Measurements from ENCODE around the gene TNFAIP6.
"Not testable (repeated sequence)": the region's sequence is repeated elsewhere in the genome, so short reads cannot be mapped to it uniquely, and the experiment has no call there.

Gene TNFAIP6

DNA sequence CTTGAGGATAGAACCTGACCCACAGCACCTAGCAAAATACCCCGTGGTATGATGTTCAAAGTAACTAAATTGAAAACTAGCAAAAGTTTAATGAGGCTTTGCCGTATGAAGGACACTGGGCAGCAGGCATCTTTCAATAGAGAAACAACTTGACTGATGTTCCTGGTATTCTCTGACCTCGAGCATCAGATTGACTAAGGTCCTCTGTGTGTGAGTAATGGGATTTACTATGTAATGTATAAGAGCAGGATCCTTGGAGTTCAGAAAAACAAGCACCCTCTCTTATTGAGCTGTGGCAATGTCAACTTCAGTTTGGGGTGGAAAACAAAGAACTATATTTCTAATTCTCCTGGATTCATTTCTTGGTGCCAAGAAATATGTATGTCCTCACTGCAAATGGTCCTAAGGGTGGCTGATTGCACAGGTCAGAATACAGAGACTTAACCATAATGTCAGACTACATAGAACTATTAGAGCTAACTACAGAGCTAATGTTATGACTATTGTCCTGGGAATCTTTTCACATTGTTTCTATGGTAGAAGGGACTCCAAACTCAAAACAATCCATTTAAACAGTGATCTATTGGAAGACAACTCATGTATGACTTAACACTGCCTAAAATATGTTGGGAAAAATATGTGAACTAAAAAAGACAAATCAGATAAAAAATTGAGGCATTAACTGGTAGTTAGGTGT is 4.4 kb downstream of the TNFAIP6 start:
- DNase-seq: peak; percentile 62

DNA sequence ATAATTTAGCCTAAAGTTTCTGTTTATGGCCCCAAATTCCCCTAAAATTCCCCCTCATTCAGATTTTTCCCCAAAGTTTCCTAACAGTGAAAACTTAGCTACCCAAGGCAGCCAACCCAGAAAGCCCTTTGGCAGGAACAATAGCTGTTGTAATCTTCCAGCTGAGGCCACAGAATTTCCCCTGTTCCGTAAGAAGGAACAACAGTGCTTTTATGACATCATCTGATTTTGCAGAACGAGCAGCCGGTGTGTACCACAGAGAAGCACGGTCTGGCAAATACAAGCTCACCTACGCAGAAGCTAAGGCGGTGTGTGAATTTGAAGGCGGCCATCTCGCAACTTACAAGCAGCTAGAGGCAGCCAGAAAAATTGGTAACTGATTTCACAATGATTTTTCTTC is 6.3 kb downstream of the TNFAIP6 start:
- peak; percentile 96 for DNase-seq

DNA sequence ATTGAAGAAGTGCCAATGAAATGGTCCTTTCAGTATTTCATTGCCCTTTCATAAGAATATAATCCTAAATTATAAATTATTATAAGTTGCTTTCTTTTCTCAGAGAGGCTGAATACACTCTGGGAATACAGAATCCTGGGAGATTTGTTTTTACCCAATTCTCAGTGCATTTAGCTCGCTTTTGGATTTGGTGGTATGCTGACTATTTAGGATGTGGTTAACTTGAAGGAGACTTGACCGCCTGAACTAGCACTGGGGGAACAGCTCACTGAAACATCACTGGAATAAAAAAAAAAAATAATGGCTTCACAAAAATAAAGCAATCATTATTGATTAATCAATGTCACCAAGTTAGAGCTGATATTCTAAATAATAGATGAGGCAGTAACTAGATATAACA is 10.2 kb downstream of the TNFAIP6 start:
- no peak for DNase-seq

DNA sequence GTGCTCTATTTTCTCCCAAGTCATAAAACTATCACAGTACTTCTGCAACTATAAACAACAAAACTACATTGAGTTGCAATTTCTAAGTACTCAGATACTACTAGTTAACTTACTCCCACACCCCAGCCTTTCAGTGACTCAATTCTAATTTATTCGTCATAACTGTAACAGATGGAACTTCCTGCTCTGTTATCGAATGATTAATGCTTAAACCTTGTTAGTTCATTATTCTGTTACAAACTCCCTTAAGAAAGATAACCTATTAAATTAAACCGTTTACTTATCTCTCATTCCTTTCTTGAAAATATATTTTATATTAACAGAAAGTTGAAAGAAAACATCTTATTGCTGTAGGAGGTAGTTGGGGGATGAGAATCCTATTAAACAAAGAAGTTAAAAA is 17.0 kb downstream of the TNFAIP6 start:
- peak; percentile 64 for DNase-seq

DNA sequence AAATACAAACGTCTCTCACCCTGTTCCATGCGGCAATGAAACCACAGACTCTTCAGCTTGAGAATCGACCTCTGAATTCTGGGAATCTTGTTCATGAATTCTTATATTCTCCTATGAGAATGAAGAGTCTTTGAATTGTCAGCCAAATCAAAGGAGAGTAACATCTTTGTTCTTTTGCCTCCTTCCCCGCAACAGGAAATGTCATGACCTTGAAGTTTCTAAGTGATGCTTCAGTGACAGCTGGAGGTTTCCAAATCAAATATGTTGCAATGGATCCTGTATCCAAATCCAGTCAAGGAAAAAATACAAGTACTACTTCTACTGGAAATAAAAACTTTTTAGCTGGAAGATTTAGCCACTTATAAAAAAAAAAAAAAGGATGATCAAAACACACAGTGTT is 21.8 kb downstream of the TNFAIP6 start:
- DNase-seq: no peak

DNA sequence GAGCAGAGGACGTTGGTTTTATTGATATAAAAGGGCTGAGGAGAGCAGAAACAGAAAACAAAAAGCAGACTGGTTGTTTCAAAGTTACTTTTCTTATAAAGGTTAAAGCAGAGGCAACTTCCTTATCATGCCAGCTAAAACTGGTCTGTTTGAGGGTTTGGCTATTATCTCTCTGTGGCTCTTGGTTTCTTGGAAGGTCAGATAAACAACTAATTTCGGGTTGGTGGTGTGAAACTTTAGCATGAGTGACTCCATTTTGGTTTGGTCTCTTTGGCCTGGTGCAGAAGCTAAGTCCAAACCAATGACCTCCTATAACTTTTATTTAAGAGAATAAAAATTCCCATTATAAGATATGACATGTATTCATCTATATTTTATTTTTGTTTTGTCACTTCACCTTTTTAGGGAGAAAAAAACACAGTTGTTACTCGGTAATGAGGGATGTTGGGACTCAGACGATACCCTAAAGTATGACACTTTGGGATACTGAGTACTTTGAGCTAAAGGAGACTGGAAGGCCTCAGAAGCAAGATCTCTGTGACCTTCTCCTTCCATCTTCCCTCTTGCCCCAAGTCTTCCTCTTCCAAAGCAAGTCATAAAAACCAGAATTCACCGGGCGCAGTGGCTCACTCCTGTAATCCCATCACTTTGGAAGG is 23.3 kb downstream of the TNFAIP6 start:
- DNase-seq: no peak

DNA sequence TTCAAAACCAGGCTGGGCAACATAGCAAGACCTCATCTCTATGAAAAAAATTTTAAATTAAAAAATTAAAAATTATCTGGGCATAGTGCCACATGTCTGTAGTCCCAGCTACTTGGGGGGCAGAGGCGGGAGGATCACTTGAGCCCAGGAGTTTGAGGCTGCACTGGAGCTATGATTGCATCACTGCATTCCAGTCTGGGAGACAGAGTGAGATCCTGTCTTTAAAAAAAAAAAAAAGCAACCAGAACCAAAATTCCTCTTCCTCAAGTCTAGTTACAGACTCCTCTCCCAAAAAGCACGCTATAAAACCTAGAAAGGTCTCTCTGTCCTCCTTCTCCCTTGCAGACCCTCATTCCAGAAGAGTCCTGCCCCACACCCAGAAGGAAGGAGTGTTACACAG is 23.9 kb downstream of the TNFAIP6 start:
- no peak for DNase-seq

DNA sequence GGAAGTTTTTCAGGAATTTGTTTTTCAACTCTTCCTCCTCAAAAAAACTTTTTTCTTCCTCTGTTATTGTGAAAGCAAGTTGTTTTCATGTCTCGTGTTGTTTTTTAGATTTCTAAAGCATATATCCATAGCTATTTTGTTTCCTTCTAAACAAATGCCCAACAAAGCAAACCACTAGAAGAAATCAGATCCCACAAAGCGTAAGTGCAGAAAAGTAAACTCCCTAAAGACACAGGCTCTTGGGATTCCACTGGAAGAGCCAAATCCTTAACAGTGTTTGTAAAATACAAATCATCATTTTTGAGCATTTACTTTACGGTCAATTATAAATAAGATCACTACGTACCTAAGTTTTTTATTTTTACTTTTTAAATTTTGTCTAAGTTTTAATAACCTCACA is 30.6 kb downstream of the TNFAIP6 start:
- DNase-seq: no peak

DNA sequence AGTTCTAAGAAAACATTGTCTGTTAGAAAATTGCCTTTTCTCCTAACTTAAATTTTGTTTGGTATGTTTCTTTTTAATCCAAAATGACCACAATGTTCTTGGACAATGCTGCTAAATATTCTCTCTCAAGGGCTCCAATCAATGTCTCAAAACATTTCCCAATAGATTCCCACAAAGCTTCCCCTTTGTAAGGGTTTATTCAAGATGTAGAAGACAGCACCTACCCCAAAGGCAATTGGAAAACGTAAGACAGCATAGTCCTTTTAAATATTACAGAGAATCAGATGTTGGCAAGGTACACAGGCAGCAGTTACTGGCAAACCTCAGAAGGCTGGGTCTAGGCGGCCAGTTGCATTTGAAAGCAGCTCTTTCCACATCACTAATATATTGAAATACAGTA is 34.0 kb downstream of the TNFAIP6 start:
- no peak for DNase-seq

DNA sequence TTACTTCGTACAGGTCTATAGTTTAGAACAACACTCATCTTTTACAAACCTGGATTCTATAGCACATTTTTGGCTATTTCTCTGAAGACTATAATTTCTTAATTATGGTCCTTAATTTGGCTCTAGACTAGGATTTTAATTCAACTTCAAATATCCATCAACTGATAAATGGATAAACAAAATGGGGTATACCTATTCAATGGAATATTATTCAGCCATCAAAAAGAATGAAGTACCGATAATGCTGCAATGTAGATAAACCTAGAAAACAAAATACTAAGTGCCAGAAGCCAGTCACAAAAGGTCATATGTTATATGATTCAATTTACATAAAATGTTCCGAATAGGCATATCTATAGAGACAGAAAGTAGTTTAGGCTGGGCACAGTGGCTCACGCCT is 37.1 kb downstream of the TNFAIP6 start:
- DNase-seq: no peak

DNA sequence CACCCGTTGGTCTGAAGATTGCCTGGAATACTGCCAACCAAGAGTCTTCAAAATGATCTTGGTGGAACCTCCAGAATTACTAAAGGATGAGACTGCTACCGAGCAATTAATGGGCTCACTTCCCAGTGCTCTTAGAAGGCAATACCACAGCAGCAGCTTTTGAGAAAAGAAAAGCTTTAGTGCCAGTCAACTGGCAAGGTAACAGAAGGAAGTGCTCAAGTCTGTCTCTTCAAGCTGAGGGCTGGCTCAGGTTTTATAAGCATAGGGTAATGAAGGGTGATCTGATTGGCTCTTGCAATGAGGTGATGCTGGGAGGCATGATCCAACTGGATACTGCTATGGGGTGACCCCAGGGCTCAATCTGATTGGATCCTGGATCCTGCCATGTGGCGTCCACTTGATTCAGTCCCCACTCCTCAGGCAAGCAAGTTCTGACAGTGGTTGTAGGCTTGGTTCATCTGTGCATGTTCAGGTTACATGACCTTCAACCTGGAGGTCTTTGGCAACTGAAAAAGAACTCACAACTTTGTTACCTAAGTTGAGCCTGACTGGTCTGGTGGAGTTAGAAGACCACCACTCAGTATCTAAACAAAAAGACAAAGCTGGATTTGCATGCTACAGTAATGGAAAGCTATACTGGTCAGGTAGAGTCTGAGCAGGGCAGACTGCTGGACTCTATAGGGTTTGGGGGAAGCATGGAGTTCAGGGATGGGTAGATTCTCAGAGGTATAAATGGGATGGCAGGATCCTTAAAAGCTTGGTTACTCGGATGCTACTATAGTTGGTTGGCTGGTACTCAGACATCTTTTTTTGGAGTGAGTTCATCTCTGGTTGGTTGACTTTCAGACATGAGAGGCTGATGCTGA is 38.4 kb downstream of the TNFAIP6 start:
- no peak for DNase-seq

DNA sequence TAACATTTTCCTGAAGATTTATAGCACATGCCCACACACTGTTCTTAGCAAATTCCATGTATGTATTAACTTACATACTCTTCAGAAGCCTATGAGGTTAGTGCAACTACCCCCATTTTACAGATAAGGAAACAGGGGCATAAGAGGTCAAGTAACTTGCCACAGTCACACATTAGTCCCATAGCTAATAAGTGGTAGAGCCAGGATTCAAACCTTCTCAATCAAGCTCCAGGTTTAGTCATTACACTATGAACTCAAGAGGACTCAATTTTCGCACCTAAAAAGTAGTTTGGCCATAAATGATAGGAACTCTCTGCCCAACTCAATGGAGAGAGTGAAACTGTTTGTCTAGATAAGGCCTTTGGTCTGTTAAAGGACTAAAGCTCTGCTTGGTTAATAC is 42.6 kb downstream of the TNFAIP6 start:
- no peak for DNase-seq

DNA sequence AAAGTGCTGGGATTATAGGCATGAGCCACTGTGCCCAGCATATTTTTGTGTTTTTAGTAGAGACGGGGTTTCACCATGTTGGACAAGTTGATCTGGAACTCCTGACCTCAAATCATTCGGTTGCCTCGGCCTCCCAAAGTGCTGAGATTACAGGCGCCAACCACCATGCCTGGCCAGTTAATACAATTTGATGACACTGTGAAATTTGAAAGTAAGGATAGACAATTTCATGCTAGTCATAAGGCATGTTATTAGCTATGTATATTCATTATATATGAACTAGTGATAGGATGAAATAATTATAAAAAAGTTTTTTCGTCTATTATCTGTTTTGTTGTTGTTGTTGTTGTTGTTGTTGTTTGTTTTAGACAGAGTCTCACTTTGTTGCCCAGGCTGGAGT is 43.8 kb downstream of the TNFAIP6 start:
- no peak for DNase-seq

DNA sequence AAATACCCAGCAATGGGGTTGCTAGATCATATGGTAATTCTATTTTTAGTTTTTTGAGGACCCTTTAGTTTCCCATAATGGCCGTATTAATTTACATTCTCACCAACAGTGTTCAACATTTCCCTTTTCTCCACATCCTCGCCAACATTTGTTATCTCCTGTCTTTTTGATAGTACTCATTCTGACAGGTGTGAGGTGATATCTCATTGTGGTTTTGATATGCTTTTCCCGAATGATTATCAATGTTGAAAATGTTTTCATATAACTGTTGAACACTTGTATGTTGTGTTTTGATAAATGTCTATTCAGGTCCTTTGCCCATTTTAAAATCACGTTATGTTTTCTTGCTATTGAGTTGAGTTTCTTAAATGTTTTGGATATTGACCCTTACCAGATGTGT is 46.5 kb downstream of the TNFAIP6 start:
- no peak for DNase-seq

DNA sequence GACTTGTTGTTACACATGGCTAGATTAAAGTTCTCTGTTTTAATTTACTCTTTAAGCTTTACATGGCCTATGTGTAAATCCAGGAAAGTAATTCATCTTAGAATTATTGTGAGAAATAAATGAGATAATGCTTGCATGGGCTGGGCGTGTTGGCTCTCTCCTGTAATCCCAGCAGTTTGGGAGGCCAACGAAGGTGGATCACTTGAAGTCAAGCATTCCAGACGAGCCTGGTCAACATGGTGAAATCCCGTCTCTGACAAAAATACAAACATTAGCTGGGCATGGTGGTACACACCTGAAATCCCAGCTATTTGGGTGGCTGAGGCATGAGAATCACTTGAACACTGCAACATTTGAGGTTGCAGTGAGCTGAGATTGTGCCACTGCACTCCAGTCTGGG is 48.0 kb downstream of the TNFAIP6 start:
- no peak for DNase-seq

DNA sequence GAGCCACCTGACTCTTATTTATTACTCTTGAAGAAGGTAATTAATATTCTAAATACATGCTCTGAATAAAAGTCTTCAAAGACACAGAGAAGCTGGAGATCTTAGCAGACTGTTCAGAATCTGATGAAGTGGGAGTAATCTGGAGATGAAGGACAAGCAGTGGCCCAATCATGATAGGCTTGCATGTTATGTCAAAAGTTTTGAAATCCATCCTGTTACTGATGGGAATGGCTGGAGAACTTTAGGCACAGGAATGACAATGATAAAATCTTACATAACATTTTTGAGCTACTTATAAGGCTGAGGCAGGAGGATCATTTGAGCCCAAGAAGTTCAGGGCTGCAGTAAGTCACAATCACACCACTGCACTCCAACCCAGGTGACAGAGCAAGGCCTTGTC is 49.9 kb downstream of the TNFAIP6 start:
- no peak for DNase-seq

DNA sequence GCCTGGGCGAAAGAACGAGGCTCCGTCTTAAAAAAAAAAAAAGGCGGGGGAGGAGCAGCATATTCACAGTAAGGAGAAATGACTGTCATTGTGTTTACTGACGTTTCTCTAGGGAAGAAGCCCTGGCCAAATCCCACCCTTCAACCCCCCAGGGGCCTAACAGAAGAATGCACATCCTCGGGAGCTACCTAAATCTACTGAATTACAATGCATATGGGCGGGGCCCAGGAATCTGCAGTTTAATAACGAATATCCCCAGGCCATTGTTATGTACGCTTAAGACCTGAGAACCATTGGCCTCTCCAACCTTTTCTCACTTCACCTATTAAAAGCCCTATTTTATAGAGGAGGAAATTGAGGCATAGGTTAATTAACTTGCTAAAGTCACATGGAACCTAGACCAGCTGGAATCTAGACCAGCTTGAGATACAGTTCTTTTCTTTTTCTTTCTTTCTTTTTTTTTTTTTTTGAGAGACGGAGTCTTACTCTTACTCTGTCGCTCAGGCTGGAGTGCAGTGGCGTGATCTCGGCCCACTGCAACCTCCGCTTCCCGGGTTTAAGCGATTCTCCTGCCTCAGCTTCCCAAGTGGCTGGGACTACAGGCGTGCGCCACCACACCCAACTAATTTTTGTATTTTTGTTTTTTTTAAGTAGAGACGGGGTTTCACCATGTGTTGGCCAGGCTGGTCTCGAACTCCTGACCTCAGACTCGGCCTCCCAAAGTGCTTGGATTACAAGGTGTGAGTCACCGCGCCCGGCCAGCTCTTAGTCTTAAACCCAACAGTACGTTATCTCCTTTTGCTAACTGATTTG is 51.6 kb downstream of the TNFAIP6 start:
- no peak for DNase-seq

DNA sequence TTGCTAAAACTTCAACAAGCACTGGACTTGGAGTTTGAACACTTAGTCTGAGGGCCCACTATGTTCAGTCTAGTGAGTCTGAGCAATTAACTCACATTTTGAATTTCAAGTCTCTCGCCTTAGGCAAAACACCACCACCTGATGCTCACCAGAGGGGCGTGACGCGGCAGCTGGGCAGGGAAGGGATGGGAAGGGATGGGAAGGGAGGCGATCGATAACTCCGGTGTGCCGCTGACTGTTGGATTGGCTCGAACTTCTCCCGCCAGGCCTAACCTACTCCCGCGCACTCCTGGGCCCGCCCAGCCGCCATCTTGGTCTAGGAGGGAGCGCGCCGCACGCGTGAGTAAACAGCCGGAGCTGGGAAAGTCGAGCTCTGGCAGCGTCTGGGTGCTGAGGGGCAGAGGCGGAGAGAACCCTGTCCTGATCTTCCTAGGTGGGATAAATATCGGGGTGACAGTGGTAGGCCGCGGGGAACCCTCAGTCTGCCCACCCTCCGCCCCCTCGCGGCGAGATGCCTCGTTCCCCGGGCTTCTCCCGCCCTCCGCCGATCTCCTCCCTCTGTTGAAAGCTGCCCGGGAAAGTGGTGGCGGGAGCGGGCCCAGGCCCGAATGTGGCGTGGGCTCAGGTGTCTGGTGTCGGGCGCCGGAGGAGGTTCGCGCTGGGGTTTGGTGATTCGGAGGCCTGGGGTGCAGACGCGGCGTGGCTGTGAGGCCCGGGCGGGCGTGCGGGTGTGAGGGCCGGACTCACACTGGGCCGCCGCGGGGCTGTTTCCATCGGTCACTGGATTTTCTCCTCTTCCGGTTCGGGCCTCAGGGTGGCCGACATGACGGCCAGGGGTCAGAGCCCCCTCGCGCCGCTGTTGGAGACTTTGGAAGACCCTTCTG is 52.5 kb downstream of the TNFAIP6 start, which contains the start of gene RIF1:
TSS of gene RIF1 (plus strand) at position 302 of the 884 bp plus-strand sequence. CDS start at position 824, 522 bp downstream.
- peak; percentile 92 for DNase-seq

DNA sequence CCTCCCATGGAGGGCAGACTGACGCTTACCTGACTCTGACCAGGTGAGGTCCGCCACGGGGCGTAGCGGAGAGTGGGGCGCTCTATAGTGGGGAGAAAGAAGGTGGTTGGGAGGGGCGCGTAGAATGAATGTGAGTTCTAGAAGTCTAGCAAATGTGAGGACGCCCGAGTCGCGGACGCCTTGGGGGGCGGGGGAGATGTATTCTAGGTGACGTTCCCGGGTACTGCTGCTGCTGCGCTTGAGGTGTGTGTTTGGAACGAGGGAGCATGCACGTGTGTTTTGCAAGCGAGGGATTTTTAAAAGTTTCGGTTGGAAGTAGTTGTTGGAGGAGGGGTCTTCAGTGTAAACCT is 53.1 kb downstream of the TNFAIP6 start:
- DNase-seq: peak; percentile 15

DNA sequence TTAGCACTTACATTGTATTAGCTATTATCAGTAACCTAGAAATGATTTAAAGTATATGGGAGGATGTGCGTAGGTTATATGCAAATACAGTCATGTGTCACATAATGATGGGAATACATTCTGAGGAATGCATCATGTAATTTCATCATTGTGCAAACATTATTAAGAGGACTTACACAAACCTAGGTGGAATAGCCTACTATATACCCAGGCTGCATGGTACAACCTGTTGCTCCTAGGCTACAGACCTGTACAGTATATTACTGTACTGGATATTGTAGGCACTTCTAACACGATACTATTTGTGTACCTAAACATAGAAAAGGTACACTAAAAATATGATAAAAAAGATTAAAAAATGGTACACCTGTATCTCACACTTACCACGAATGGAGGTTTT is 60.3 kb downstream of the TNFAIP6 start:
- no peak for DNase-seq

DNA sequence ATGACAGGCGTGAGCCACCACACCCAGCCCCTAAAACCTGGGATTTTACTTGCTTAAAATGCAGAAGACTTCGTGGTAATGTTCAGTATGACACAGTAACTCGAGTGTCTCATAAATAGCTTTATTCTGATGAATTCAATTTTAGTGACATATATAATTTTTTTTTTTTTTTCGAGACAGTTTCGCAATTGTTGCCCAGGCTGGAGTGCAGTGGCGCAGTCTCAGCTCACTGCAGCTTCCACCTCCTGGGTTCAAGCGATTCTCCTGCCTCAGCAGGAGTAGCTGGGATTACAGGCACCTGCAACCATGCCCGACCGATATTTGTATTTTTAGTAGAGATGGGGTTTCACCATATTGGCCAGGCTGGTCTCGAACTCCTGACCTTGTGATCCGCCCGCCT is 64.3 kb downstream of the TNFAIP6 start:
- DNase-seq: not testable (repeated sequence)

DNA sequence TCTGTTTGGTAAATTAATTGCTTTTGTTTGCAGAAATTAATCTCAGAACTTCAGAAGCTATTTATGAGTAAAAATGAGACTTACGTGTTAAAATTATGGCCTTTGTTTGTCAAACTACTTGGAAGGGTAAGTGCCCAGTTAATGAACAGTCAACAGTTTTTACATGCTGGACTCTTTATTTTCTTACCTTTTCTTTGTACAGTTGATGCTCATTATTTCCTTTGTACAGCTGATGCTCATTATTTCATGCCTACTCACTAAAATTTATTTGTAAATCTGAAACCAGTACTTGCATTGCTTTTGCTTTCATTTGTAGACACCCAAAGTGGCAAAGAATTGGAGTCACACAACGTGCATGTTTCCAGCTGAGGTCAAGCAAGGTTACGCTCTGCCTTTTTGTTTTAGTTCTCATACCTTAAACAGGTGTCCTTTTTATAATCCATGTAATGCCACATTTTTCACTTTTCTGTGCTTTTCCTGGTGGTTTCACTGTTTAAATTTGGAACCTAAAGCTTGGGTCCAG is 65.6 kb downstream of the TNFAIP6 start:
- DNase-seq: peak; percentile 10
